Activated B cell treated with CpG ODN at 0.5 μM for 24 hours (primary cell): ENCODE results near the gene TSHZ2. TPM values are rescaled to one million over a fixed set of nuclear protein-coding genes. Genes with fewer than 3 reads are reported as not detected.
"Not testable (repeated sequence)": the region's sequence is repeated elsewhere in the genome, so short reads cannot be mapped to it uniquely, and the experiment has no call there.

Experiments
- ATAC-seq: fragments of 200-7000 bp; cut with Tn5 transposase; one replicate; pipeline ENCODE4 v1.10.0; 2021; ENCODE audit warnings: low read depth, mild to moderate bottlenecking, moderate library complexity
- CTCF ChIA-PET: fragments of 350-600 bp; sonication (Branson Sonifier 250); formaldehyde crosslinking; loops from one replicate; lab custom pipeline; 2021; ENCODE audit warnings: antibody characterized with exemption; lab: Charles Lee
- POLR2A ChIA-PET: fragments of 350-600 bp; sonication (Branson Sonifier 250); formaldehyde crosslinking; loops from one replicate; lab custom pipeline; 2021; ENCODE audit warnings: antibody characterized with exemption; lab: Charles Lee
- DNase-seq: peaks from one replicate; pipeline ENCODE4 v3.0.0; 2022
- H3K27ac Mint-ChIP-seq: one replicate; pipeline ENCODE4 v1.8.0; 2020; ENCODE audit warnings: mixed read lengths
- H3K27me3 Mint-ChIP-seq: one replicate; pipeline ENCODE4 v1.8.0; 2021; ENCODE audit warnings: mixed read lengths
- H3K36me3 Mint-ChIP-seq: one replicate; pipeline ENCODE4 v1.8.0; 2021; ENCODE audit warnings: low read depth, mixed read lengths
- H3K4me1 Mint-ChIP-seq: one replicate; pipeline ENCODE4 v1.8.0; 2021; ENCODE audit warnings: mixed read lengths
- H3K4me3 Mint-ChIP-seq: one replicate; pipeline ENCODE4 v1.8.0; 2020; ENCODE audit warnings: mild to moderate bottlenecking, mixed read lengths
- H3K9me3 Mint-ChIP-seq: one replicate; pipeline ENCODE4 v1.8.0; 2020; ENCODE audit warnings: mixed read lengths
- intact Hi-C: fragments of 100-400 bp; cut with micrococcal nuclease; formaldehyde crosslinking; loops from one replicate; pipeline ENCODE4 v1.15.1; 2024
- total RNA-seq: library from RNA; stranded (reverse); gene quantifications from 2 replicates; pipeline ENCODE4 v1.2.3, GENCODE V29; 2022
- TF ChIP-seq, protein P1 (sequence below): fragments of 200-600 bp; IDR thresholded peaks from one replicate; pipeline ENCODE4 v1.8.0; 2022; ENCODE audit warnings: antibody characterized with exemption, mild to moderate bottlenecking

Gene TSHZ2
- total RNA-seq, 1 donor from 2014 or later: 1.7 TPM

- intact Hi-C loops: no loop called here
- TF ChIP-seq, protein P1, sequence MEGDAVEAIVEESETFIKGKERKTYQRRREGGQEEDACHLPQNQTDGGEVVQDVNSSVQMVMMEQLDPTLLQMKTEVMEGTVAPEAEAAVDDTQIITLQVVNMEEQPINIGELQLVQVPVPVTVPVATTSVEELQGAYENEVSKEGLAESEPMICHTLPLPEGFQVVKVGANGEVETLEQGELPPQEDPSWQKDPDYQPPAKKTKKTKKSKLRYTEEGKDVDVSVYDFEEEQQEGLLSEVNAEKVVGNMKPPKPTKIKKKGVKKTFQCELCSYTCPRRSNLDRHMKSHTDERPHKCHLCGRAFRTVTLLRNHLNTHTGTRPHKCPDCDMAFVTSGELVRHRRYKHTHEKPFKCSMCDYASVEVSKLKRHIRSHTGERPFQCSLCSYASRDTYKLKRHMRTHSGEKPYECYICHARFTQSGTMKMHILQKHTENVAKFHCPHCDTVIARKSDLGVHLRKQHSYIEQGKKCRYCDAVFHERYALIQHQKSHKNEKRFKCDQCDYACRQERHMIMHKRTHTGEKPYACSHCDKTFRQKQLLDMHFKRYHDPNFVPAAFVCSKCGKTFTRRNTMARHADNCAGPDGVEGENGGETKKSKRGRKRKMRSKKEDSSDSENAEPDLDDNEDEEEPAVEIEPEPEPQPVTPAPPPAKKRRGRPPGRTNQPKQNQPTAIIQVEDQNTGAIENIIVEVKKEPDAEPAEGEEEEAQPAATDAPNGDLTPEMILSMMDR: no peak
- ATAC-seq: no peak
- no peak overlapping the region for H3K4me3 Mint-ChIP-seq
- no peaks in the 10 kb centered on the region for H3K27me3 Mint-ChIP-seq
- no peak for DNase-seq
- peaks cover 2% of the 10 kb centered on the region for H3K9me3 Mint-ChIP-seq
- peaks cover 18% of the 10 kb centered on the region for H3K4me1 Mint-ChIP-seq
- no peaks in the 10 kb centered on the region for H3K36me3 Mint-ChIP-seq
- POLR2A ChIA-PET: no interaction called here
- CTCF ChIA-PET: no interaction called here
- H3K27ac Mint-ChIP-seq: no peak overlapping the region
Measured at GRCh38 chr20:53530440-53530839, 558.3 kb downstream of the TSHZ2 start.

DNA sequence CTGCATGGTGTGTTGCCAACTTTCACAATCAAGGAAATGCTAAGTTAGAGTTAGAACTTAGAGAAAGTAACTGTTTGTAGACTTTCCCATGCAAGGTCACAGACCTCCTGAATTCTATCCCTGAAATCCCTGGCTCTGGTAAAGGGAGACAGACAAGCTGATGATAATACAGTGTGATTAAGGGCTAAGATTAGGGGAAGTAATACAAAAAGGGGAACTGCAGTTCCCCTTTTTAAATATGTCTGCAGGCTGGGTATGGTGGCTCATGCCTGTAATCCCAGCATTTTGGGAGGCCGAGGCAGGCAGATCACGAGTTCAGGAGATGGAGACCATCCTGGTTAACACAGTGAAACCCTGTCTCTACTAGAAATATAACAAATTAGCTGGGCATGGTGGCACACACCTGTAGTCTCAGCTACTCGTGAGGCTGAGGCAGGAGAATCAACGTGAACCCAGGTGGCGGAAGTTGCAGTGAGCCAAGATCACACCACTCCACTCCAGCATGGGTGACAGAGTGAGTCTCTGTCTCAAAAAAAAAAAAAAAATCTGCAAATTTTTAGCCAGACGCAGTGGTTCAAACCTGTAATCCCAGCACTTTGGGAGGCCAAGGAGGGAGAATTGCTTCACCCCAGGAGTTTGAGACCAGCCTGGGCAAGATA is 560.6 kb downstream of the TSHZ2 start:
- CTCF ChIA-PET, intact Hi-C loops, H3K27me3 Mint-ChIP-seq, H3K9me3 Mint-ChIP-seq, H3K36me3 Mint-ChIP-seq: not testable (repeated sequence)
- Mint-ChIP-seq H3K4me3 (peak overlapping the region; percentile 78), H3K27ac (peak overlapping the region; percentile 92), H3K4me1 (peaks cover 18% of the 10 kb centered on the region)
- POLR2A ChIA-PET: interaction anchor here (0.7 kb wide), 1 partner anchor 61 kb away, joined by 3 read pairs; no protein-coding TSS in a partner anchor
- ATAC-seq (peak; percentile 82), DNase-seq (peak; percentile 15)

DNA sequence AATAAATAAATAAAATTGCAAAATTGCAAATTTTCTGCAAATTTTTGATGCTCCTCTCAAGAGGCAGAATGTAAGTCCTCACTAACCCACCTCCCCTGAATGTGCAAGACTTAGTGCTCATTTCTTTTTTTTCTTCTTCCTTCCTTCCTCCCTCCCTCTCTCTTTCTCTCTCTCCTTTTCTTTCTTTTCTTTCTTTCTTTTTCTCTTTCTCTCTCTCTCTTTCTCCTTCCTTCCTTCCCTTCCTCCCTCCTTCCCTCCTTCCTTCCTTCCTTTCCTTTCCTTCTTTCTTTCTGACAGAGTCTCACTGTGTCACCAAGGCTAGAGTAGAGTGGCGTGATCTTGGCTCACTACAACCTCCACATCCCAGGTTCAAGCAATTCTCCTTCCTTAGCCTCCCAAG is 561.3 kb downstream of the TSHZ2 start:
- H3K27ac Mint-ChIP-seq: no peak overlapping the region
- peaks cover 18% of the 10 kb centered on the region for H3K4me1 Mint-ChIP-seq
- no peaks in the 10 kb centered on the region for H3K27me3 Mint-ChIP-seq
- DNase-seq (no peak), ATAC-seq (no peak)
- POLR2A ChIA-PET: no interaction called here
- CTCF ChIA-PET: no interaction called here
- H3K4me3 Mint-ChIP-seq: no peak overlapping the region
- peaks cover 2% of the 10 kb centered on the region for H3K9me3 Mint-ChIP-seq
- H3K36me3 Mint-ChIP-seq: no peaks in the 10 kb centered on the region
- TF ChIP-seq, protein P1: no peak
- intact Hi-C loops: no loop called here

DNA sequence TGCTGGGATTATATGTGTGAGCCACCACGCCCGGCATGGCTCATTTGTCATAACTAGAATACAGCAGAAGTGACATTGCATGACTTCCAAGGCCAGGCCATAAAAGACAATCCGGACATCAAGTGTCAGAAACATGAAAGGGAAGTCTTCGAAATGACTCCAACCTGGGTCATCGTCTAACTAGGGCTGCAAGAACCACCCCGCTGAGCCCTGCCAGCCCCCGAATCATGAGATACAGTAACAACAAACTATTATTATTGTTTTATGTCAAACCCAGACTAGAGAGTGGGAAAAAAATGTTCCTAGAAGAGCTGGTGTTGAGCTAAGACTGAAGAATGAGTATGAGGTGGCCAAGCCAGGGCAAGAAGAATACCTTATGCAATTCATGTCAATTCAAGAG is 561.9 kb downstream of the TSHZ2 start:
- no peak overlapping the region for H3K4me3 Mint-ChIP-seq
- intact Hi-C loops: no loop called here
- TF ChIP-seq, protein P1: no peak
- ChIA-PET POLR2A (no interaction called here), CTCF (no interaction called here)
- ATAC-seq: no peak
- H3K27ac Mint-ChIP-seq: no peak overlapping the region
- no peak for DNase-seq
- peaks cover 2% of the 10 kb centered on the region for H3K9me3 Mint-ChIP-seq
- H3K27me3 Mint-ChIP-seq: no peaks in the 10 kb centered on the region
- H3K36me3 Mint-ChIP-seq: no peaks in the 10 kb centered on the region
- peaks cover 18% of the 10 kb centered on the region for H3K4me1 Mint-ChIP-seq

- Mint-ChIP-seq H3K4me3 (no peak overlapping the region), H3K9me3 (no peaks in the 10 kb centered on the region), H3K36me3 (no peaks in the 10 kb centered on the region), H3K4me1 (peaks cover 18% of the 10 kb centered on the region), H3K27ac (no peak overlapping the region), H3K27me3 (no peaks in the 10 kb centered on the region)
- DNase-seq: no peak
- TF ChIP-seq, protein P1: no peak
- ChIA-PET CTCF (no interaction called here), POLR2A (no interaction called here)
- ATAC-seq: no peak
- intact Hi-C loops: no loop called here
Measured at GRCh38 chr20:53535878-53536277, 563.7 kb downstream of the TSHZ2 start.

DNA sequence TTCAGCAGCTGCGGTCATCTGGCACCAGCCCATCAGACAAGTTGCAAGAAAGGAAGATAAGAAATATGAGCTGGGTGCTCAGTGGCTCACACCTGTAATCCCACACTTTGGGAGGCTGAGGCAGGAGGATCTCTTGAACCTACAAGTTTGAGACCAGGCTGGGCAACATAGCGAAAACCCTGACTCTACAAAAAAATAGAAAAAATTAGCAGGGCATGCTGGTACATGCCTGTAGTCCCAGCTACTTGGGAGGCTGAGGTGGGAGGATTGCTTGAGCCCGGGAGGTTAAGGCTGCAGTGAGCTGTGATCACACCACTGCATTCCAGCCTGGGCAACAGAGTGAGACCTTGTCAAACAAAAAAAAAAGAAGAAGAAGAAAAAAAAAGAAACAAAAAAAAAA is 564.2 kb downstream of the TSHZ2 start:
- H3K27me3 Mint-ChIP-seq, H3K4me3 Mint-ChIP-seq, intact Hi-C loops, ATAC-seq, H3K36me3 Mint-ChIP-seq, H3K27ac Mint-ChIP-seq, CTCF ChIA-PET, DNase-seq, POLR2A ChIA-PET, H3K9me3 Mint-ChIP-seq: not testable (repeated sequence)
- H3K4me1 Mint-ChIP-seq: peaks cover 17% of the 10 kb centered on the region
